Left ventricle myocardium superior (tissue), 1 donor: ENCODE measurements around the gene OBP2A. TPM values are rescaled to one million over a fixed set of nuclear protein-coding genes. Genes with fewer than 3 reads are reported as not detected.

Experiments
- ATAC-seq: fragments of 200-7000 bp; cut with Tn5 transposase; one replicate; pipeline ENCODE4 v1.9.1; 2020; ENCODE audit warnings: mild to moderate bottlenecking, moderate library complexity
- DNase-seq: peaks from one replicate; pipeline ENCODE4 v3.0.0-alpha.2; 2020
- intact Hi-C: fragments of 100-400 bp; cut with micrococcal nuclease; formaldehyde crosslinking; loops from one replicate; pipeline ENCODE4 v1.11.0; 2022
- total RNA-seq: library from RNA; stranded (reverse); fragmentation: NEBNext Ultra II Directional; extraction: Animal tissue kit (Norgen Biotek cat#: 25700); gene quantifications from one replicate; pipeline ENCODE4 v1.2.1, GENCODE V29; 2021
- donor health status: DM: no; HTN: yes; CAD: no; lungs with severe emphysema.

OBP2A gene
- total RNA-seq, 1 donor from 2014 or later = not detected

DNA sequence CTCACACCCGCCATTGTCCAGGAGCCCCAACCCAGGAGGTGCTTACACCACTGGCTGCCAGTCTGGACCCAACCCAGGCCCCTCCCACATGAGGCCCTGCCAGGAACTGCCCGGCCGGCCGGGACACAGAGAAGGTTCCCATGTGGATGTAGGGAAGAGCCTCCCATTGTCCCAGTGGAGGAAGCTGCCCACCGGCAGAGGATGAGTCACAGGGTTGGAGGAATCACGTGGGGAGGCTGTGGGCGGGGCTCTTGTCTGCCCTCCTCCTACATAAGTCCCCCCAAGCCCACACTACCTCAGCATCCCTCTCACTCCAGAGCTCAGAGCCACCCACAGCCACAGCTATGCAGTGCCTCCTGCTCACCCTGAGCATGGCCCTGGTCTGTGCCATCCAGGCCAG, 41.7 kb downstream of the OBP2A start:
- DNase-seq (no peak), ATAC-seq (no peak)
- intact Hi-C loops = no loop called here

DNA sequence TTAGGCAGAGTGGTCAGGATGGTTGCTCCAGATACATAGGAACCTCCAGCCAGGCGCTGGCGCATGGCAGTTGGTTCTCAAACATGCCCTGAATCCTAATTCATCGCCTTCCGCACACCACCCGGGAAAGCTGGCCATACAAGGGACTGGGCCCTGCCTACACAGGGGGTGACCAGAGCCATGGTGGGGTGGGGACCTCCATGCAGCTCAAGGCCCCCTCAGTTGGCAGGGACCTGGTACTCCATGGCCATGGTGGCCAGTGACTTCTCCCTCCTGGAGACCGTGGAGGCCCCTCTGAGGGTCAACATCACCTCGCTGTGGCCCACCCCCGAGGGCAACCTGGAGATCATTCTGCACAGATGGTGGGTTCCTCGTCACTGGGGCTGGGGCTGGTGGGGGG, 42.4 kb downstream of the OBP2A start:
- intact Hi-C loops = no loop called here
- ATAC-seq (no peak), DNase-seq (no peak)

DNA sequence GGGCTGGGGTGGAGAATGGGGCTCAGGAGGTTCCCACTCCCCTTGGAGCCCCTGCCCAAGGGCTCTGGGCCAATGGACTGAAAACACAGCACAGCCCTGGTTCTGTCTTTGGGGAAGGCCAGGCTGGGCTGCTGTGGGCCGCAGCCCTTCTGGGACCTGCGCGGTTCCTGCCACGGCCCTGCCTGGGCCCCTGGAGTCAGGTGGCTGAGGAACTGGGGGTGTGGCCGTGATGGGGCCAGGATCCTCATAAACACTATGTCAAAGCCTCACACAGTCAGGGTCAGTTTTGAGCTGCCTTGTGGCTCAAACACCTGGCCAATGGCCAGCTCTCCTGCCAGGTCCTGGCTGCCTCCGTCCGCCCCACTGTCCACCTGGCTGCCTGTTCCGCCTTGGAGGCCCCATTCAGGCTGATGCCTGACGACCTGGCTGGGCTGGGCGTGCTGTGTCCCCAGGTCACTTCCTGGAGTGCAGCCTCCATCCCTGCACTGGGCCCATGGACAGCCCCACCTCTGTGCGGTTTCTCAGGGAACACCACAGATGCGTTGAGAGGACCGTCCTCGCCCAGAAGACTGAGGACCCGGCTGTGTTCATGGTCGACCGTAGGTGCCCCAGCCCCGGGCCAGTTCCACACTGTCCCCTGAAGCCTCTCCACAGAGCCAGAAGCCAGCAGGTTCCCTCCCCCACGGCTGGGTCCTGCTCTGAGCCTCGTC, 43.1 kb downstream of the OBP2A start:
- intact Hi-C loops = no loop called here
- DNase-seq (no peak), ATAC-seq (no peak)

DNA sequence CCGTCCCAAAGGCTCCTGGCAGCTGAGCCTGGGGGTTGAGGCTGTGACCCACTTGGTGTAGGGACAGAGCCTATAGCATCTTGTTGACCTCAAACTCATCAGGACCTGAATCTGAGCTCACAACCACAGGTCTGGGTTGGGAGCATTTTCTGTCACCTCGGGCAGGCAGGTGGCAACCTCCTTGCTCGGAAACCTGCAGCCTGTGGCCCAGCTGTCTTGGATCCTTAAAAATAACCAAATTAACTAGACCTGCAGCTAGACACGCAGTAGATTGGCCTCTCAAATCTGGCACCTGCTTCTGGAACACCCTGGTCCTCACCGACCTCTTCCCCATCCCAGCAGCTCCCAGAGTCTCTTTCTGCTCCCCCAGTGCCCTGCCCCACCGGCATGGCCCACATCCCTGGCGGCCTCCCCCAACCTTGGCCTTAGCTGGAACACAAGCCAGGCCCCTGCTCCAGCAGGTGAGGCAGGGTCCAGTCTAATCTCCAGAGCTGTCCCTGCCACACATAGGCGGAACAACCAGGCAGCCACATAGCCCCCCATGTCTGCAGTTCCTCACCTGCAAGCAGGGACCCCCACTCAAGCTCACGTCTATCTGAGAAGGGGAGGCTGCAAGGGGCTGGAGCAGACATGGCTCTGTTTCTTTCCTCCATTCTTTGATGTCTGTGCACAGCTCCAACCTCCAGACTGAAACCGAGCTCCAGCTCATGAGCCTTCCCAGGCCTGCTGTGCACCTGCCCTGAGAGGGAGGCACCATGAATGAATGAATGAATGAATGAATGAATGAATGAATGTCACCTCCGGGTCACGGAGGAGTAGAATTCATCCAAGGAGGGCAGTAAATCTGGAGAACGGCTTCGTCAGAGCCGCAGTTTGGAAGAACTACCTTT, 43.9 kb downstream of the OBP2A start:
- DNase-seq (no peak), ATAC-seq (no peak)
- intact Hi-C loops = no loop called here

DNA sequence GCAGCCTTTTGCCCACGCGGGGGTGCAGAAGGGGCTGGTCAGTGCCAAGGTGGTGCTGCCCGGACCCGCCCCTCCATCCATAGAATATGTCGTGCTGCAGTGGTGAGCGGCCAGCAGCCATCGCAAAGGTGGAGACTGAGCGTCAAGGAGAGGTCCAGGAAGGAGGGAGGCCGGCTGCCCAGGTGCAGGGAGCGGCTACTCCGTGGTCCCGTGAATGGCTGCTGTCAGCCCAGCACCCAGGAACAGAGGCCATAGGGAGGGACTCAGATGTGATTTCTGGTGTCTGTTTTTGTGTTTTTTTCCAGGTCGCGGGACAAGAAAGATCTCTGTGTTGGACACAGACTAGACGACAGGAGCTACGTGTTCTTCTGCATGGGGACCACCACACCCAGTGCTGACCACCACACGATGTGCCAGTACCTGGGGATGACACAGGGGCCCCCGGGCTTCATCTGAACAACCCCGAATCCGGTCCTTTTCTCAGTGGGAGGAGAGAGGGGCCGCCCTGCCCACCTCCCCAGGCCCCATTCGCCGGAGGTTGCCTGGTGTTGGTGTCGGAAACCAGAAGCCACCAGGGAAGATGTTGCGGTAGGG, 44.7 kb downstream of the OBP2A start:
- intact Hi-C loops = no loop called here
- DNase-seq (no peak), ATAC-seq (no peak)

DNA sequence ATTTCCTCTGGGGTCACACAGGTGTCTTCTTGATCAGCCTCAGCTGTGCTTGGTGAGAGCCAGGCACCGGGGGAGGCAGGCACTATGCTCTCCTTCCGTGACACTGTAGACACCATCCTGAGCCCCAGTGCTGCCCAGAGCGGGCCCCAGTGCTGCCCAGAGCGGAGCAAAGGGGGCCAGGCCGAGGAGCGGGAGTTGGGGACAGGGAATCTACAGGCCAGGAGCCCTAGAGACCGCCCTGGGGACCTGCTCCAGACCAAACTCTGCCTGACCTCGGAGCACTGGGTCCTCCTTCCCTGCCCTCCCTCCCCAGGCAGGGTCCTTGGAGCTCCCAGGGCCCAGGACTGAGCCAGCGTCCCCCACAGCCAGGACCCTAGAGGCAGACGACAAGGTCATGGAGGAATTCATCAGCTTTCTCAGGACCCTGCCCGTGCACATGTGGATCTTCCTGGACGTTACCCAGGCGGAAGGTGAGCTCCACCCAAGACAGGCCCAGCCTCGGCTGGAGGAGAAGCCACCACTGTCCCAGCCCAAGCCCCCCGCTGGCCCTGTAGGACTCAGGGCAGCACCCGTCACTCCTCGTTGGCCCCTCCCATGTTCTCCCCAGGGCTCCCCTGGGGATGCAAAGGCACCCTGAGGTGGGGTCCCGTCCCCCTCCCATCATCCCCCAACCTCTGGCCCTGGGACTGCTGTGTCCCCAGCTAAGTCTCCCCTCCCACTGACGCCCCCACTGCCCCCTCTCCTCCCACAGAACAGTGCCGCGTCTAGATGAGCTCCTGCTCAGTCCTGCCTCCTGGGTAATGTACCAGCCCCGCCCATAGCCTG, 45.8 kb downstream of the OBP2A start:
- intact Hi-C loops = no loop called here
- ATAC-seq (no peak), DNase-seq (no peak)

DNA sequence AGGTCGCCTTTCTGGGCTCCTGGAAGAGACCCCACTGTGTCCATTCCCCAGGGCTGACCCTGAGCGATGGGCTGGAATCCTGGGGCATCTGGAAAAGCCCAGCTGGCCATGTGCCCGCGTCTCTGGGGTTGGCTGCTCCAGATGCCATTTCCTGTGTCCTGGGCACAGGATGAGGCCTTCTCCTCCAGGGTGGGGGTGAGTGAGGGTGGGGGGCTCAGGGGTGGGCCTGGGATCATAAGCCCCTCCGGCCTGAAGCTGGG, 46.3 kb downstream of the OBP2A start:
- DNase-seq (no peak), ATAC-seq (no peak)
- intact Hi-C loops = no loop called here

DNA sequence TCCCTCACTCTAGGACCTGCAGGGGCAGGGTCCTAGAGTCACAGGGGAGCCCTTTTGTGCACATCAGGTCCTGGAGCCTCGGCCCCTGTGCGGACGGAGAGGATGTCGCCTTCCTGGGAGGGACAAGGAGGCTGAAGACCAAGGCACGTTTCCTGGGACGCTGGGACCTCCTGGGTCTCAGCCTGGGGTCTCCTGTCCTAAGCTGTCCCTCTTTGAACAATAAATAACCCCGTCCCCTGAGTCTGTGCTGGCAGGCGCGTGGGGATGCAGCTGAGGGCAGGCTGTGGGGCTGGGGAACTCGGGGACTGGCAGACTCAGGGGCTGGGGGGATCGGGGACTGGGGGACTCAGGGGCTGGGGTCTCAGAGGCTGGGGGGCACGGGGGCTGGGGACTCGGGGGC, 46.7 kb downstream of the OBP2A start:
- DNase-seq = no peak
- ATAC-seq = no peak
- intact Hi-C loops = no loop called here

DNA sequence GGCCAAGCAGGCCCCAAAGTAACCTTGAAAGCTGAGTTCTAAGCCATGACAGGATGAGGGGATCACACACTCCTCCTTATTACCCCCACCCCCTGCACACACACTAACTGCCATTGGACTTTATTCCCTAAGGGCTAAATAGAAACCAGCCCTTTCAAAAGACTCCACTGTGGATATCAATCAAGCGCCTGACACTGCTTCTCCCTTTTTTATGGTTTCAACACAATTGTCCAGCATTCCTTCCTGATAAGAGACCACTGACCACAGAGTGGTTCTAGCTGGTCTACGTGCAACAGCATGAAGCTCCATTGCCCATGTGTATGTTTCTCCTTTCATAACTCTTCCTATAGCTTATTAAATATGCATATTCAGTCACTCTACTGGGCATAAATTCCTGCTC, 50.3 kb downstream of the OBP2A start:
- intact Hi-C loops = no loop called here
- no peak for DNase-seq
- ATAC-seq = no peak

Other genes with a start within 250 kb of the OBP2A start
- 23.3 TPM for gene PPP1R26, start 66.3 kb upstream of the OBP2A start, total RNA-seq
- gene MRPS2, start 45.4 kb upstream of the OBP2A start, total RNA-seq = 49.8 TPM
- gene LCN1, start 24.7 kb upstream of the OBP2A start, total RNA-seq = not detected
- not detected for gene PAEP, start 15.6 kb downstream of the OBP2A start, total RNA-seq
- not detected for gene GLT6D1, start 93.4 kb downstream of the OBP2A start, total RNA-seq
- gene LCN9, start 117.2 kb downstream of the OBP2A start, total RNA-seq = not detected
- not detected for gene SOHLH1, start 153.4 kb downstream of the OBP2A start, total RNA-seq
- gene KCNT1, start 156.1 kb downstream of the OBP2A start, total RNA-seq = 3.1 TPM